ENCODE data around the gene CD36.

CD36 gene

DNA sequence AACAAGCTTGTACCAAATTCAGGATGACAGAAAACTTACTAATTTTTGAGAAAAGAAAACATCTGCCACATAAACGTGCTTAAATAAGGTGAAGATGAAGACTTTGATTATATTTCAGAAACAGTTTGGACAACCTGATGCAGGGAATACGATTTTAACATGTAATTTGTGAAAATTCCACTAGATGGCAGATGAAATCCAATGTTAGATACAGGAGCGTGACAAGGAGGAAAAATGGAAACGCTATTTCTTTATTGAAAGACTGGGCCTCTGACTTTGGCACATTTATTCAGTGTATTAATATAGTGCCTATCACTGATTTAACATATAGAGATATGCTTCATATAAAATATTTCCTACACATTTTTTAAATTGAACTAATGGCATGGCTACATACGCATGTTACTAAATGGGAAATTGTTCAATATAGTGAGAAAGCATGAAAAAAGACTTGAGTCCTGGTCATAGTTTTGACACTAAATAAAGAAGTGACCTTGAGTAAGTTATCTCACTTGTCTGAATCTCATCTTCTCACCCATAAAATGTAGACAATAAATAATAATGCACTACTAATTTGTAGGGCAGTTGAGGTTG is 60.7 kb downstream of the CD36 start:
- 0 out of 2 replicates have a peak overlapping the region, but pooled peaks have one; percentile 3 for H3K4me2 ChIP-seq (ENCODE audit: low read length)
- H4K20me1 ChIP-seq (ENCODE audit: insufficient read depth, low read length): no peaks in the 10 kb centered on the region
- H3K79me2 ChIP-seq (ENCODE audit: low read length): no peaks in the 10 kb centered on the region
- TF ChIP-seq CTCF (IDR thresholded peaks at IDR 0.05; ENCODE audit: low read depth, low read length) (peak; percentile 75), EZH2phosphoT487 (IDR thresholded peaks at IDR 0.05; ENCODE audit: low read depth) (no peak)
- H2AFZ ChIP-seq (ENCODE audit: low read depth, low read length): no peak overlapping the region
- H3K4me3 ChIP-seq (ENCODE audit: low read length): no peak overlapping the region
- H3K9ac ChIP-seq (ENCODE audit: low read length): no peak overlapping the region
- H3K27ac ChIP-seq (ENCODE audit: low read length): no peak overlapping the region
- no peaks in the 10 kb centered on the region for H3K9me3 ChIP-seq (ENCODE audit: insufficient read depth, low read length)
- no peaks in the 10 kb centered on the region for H3K27me3 ChIP-seq (ENCODE audit: low read depth, low read length)
- H3K36me3 ChIP-seq (replicated peaks; ENCODE audit: low read depth, low read length): no peaks in the 10 kb centered on the region
- H3K4me1 ChIP-seq (ENCODE audit: low read length): peaks cover 25% of the 10 kb centered on the region

- Histone ChIP-seq H3K4me2 (ENCODE audit: low read length) (no peak overlapping the region), H3K4me3 (ENCODE audit: low read length) (no peak overlapping the region), H2AFZ (ENCODE audit: low read depth, low read length) (no peak overlapping the region), H3K9ac (ENCODE audit: low read length) (no peak overlapping the region), H3K36me3 (replicated peaks; ENCODE audit: low read depth, low read length) (no peaks in the 10 kb centered on the region), H3K27me3 (ENCODE audit: low read depth, low read length) (no peaks in the 10 kb centered on the region), H3K9me3 (ENCODE audit: insufficient read depth, low read length) (no peaks in the 10 kb centered on the region), H3K4me1 (ENCODE audit: low read length) (peaks cover 25% of the 10 kb centered on the region), H4K20me1 (ENCODE audit: insufficient read depth, low read length) (no peaks in the 10 kb centered on the region), H3K79me2 (ENCODE audit: low read length) (no peaks in the 10 kb centered on the region), H3K27ac (ENCODE audit: low read length) (no peak overlapping the region)
- no peak for TF ChIP-seq CTCF (IDR thresholded peaks at IDR 0.05; ENCODE audit: low read depth, low read length)
- TF ChIP-seq EZH2phosphoT487 (IDR thresholded peaks at IDR 0.05; ENCODE audit: low read depth): no peak
Measured at GRCh38 chr7:80699721-80700256, 61.3 kb downstream of the CD36 start.

DNA sequence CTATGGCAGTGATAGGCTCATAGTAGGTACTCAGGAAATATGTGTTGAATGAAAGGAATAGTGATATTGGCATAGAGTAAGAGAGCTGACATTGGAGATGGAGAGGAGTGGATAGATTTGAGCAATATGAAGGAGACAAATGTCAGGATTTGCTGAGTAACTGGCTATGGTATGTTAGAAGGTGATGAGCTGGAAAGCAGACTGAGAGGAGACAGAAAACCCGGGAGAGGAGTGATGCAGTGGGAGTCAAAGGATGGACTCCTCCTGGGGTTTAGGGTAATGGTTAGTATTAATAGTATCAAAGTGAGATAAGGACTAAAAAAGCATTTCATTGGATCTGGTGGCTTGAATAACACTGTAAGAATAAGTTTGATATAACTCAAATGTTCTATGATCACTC is 64.8 kb downstream of the CD36 start:
- Histone ChIP-seq H2AFZ (ENCODE audit: low read depth, low read length) (no peak overlapping the region), H3K4me3 (ENCODE audit: low read length) (no peak overlapping the region), H3K4me2 (ENCODE audit: low read length) (no peak overlapping the region), H3K9ac (ENCODE audit: low read length) (no peak overlapping the region), H3K4me1 (ENCODE audit: low read length) (peaks cover 16% of the 10 kb centered on the region), H4K20me1 (ENCODE audit: insufficient read depth, low read length) (no peaks in the 10 kb centered on the region), H3K27ac (ENCODE audit: low read length) (no peak overlapping the region), H3K79me2 (ENCODE audit: low read length) (no peaks in the 10 kb centered on the region), H3K27me3 (ENCODE audit: low read depth, low read length) (no peaks in the 10 kb centered on the region), H3K36me3 (replicated peaks; ENCODE audit: low read depth, low read length) (no peaks in the 10 kb centered on the region), H3K9me3 (ENCODE audit: insufficient read depth, low read length) (no peaks in the 10 kb centered on the region)
- no peak for TF ChIP-seq EZH2phosphoT487 (IDR thresholded peaks at IDR 0.05; ENCODE audit: low read depth)
- no peak for TF ChIP-seq CTCF (IDR thresholded peaks at IDR 0.05; ENCODE audit: low read depth, low read length)

- Histone ChIP-seq H3K4me1 (ENCODE audit: low read length) (peaks cover 7% of the 10 kb centered on the region), H3K27me3 (ENCODE audit: low read depth, low read length) (no peaks in the 10 kb centered on the region), H3K27ac (ENCODE audit: low read length) (no peak overlapping the region), H3K9ac (ENCODE audit: low read length) (no peak overlapping the region), H3K4me2 (ENCODE audit: low read length) (no peak overlapping the region), H3K9me3 (ENCODE audit: insufficient read depth, low read length) (no peaks in the 10 kb centered on the region), H2AFZ (ENCODE audit: low read depth, low read length) (no peak overlapping the region), H3K36me3 (replicated peaks; ENCODE audit: low read depth, low read length) (no peaks in the 10 kb centered on the region), H3K79me2 (ENCODE audit: low read length) (no peaks in the 10 kb centered on the region), H4K20me1 (ENCODE audit: insufficient read depth, low read length) (no peaks in the 10 kb centered on the region), H3K4me3 (ENCODE audit: low read length) (no peak overlapping the region)
- TF ChIP-seq CTCF (IDR thresholded peaks at IDR 0.05; ENCODE audit: low read depth, low read length) (no peak), EZH2phosphoT487 (IDR thresholded peaks at IDR 0.05; ENCODE audit: low read depth) (no peak)
Measured at GRCh38 chr7:80705130-80705781, 66.8 kb downstream of the CD36 start.
